Upper lobe of left lung (tissue), 6 donors: ENCODE results near the gene PKD2L1. TPM values are rescaled to one million over a fixed set of nuclear protein-coding genes. Genes with fewer than 3 reads are reported as not detected.
"Not testable (repeated sequence)": the region's sequence is repeated elsewhere in the genome, so short reads cannot be mapped to it uniquely, and the experiment has no call there.

Experiments used
- ATAC-seq, 2 donors: fragments of 200-7000 bp; cut with Tn5 transposase; one replicate each; pipeline ENCODE4 v1.9.1; 2022; ENCODE audit warnings: mild to moderate bottlenecking in 2 of 2, moderate library complexity in 2 of 2; ENCODE audit not compliant: low FRiP score in 2 of 2
- DNase-seq, 2 donors: peaks; one replicate each; pipeline ENCODE4 v3.0.0-alpha.2; 2019 to 2020
- H3K27ac ChIP-seq, 4 donors: fragments of 200-600 bp; sonication (generic); one replicate each; pipeline ENCODE4 v1.5.1; 2016 to 2019
- H3K27me3 ChIP-seq, 4 donors: fragments of 200-600 bp; sonication (generic); one replicate each; pipeline ENCODE4 v1.5.1; 2017 to 2019
- H3K36me3 ChIP-seq, 4 donors: fragments of 200-600 bp; sonication (generic); one replicate each; pipeline ENCODE4 v1.5.1; 2016 to 2019
- H3K4me1 ChIP-seq, 4 donors: fragments of 200-600 bp; sonication (generic); one replicate each; pipeline ENCODE4 v1.5.1; 2018 to 2019
- H3K4me3 ChIP-seq, 4 donors: fragments of 200-600 bp; sonication (generic); one replicate each; pipeline ENCODE4 v1.5.1; 2017 to 2019; ENCODE audit warnings: mild to moderate bottlenecking in 2 of 4, moderate library complexity in 1 of 4
- H3K9me3 ChIP-seq, 4 donors: fragments of 200-600 bp; sonication (generic); one replicate each; pipeline ENCODE4 v1.5.1; 2018 to 2019
- CTCF ChIP-seq, 6 experiments: fragments of 450-650 bp in 4 of 6; fragments of 200-600 bp in 2 of 6; sonication (generic) in 2 of 6; IDR thresholded peaks; one replicate each; pipeline ENCODE4 v1.5.1; 2016 to 2019; ENCODE audit warnings: antibody characterized with exemption in 6 of 6
- EP300 ChIP-seq, 4 donors: sonication (generic); formaldehyde crosslinking; IDR thresholded peaks; one replicate each; pipeline ENCODE4 v1.5.1; 2017; ENCODE audit warnings: antibody characterized with exemption in 4 of 4, control low read depth in 2 of 4
- POLR2A ChIP-seq, 4 donors: fragments of 450-650 bp; IDR thresholded peaks; one replicate each; pipeline ENCODE4 v1.5.1; 2016 to 2017; ENCODE audit warnings: antibody characterized with exemption in 4 of 4, mild to moderate bottlenecking in 2 of 4
- POLR2AphosphoS5 ChIP-seq, 2 donors: sonication (generic); formaldehyde crosslinking; IDR thresholded peaks; one replicate each; pipeline ENCODE4 v1.5.1; 2017; ENCODE audit warnings: antibody characterized with exemption in 2 of 2
- WGBS, 2 donors: methylation state at CpG; one replicate each; pipeline ENCODE4 v1.1.5; 2017 to 2018; 5-methylcytosine and 5-hydroxymethylcytosine counted together
- total RNA-seq, 6 donors: library from RNA; depleted of rRNA in 4 of 6; stranded (reverse); fragments of >200 nt in 4 of 6; gene quantifications; one replicate each; pipeline versions ENCODE4 v1.1.0 to v1.2.1, GENCODE V29; 2016 to 2021
- donor health status: DM: no; HTN: no; CAD: no; lungs with moderate emphysema.
- donor health status: DM: no; HTN: yes; CAD: no; lungs with severe emphysema.

PKD2L1 gene
- total RNA-seq, 6 donors from 2014 or later = 0.61 to 8.4 (median 2.0) TPM

- Histone ChIP-seq H3K27ac (no peak overlapping the region), H3K4me3 (no peak overlapping the region), H3K36me3 (no peaks in the 10 kb centered on the region), H3K9me3 (no peaks in the 10 kb centered on the region), H3K27me3 (no peaks in the 10 kb centered on the region), H3K4me1 (peaks cover 0 to 3% (median 0%) of the 10 kb centered on the region in 4 donors)
- DNase-seq (no peak), ATAC-seq (peak in 1 of 2 donors; percentile 8)
- no peak for TF ChIP-seq POLR2A (IDR thresholded peaks at IDR 0.05)
- no peak for TF ChIP-seq POLR2AphosphoS5 (IDR thresholded peaks at IDR 0.05)
- TF ChIP-seq CTCF (IDR thresholded peaks at IDR 0.05) = no peak
- TF ChIP-seq EP300 (IDR thresholded peaks at IDR 0.05) = no peak
- 65 to 74% methylated on average over 9 of the region's 9 CpGs for WGBS, 2 donors
Observed at GRCh38 chr10:100297242-100297641, 32.8 kb downstream of the PKD2L1 start.

GRCh38 chr10:100293066-100293465 lies 37.0 kb downstream of the PKD2L1 start:
- H3K9me3 ChIP-seq = no peaks in the 10 kb centered on the region
- H3K4me1 ChIP-seq = peaks cover 0 to 3% (median 0%) of the 10 kb centered on the region in 4 donors
- H3K4me3 ChIP-seq = no peak overlapping the region
- no peak for ATAC-seq
- H3K27ac ChIP-seq = no peak overlapping the region
- TF ChIP-seq POLR2A (IDR thresholded peaks at IDR 0.05) = no peak
- no peak for TF ChIP-seq CTCF (IDR thresholded peaks at IDR 0.05)
- TF ChIP-seq POLR2AphosphoS5 (IDR thresholded peaks at IDR 0.05) = no peak
- DNase-seq = no peak
- H3K27me3 ChIP-seq = no peaks in the 10 kb centered on the region
- no peaks in the 10 kb centered on the region for H3K36me3 ChIP-seq

GRCh38 chr10:100292300-100292699 lies 37.7 kb downstream of the PKD2L1 start:
- H3K27ac ChIP-seq = peak overlapping the region in 2 of 4 donors; percentile 52 to 57
- WGBS, 2 donors = 42 to 64% methylated on average over 4 of the region's 4 CpGs
- H3K4me3 ChIP-seq, H3K36me3 ChIP-seq, H3K9me3 ChIP-seq, H3K4me1 ChIP-seq, H3K27me3 ChIP-seq: not testable (repeated sequence)
- DNase-seq = peak in 1 of 2 donors; percentile 78
- ATAC-seq = peak in 1 of 2 donors; percentile 42

- TF ChIP-seq POLR2A (IDR thresholded peaks at IDR 0.05) (peak in 1 of 4 donors; percentile 22), CTCF (IDR thresholded peaks at IDR 0.05) (no peak), EP300 (IDR thresholded peaks at IDR 0.05) (no peak), POLR2AphosphoS5 (IDR thresholded peaks at IDR 0.05) (no peak)
- no peak overlapping the region for H3K4me3 ChIP-seq
- H3K9me3 ChIP-seq = no peaks in the 10 kb centered on the region
- DNase-seq = peak in 1 of 2 donors; percentile 42
- no peak for ATAC-seq
- 50 to 56% methylated on average over 3 of the region's 3 CpGs for WGBS, 2 donors
- H3K27me3 ChIP-seq = no peaks in the 10 kb centered on the region
- peaks cover 5 to 9% (median 8%) of the 10 kb centered on the region in 4 donors for H3K4me1 ChIP-seq
- no peaks in the 10 kb centered on the region for H3K36me3 ChIP-seq
- peak overlapping the region in 2 of 4 donors; percentile 52 to 65 for H3K27ac ChIP-seq
Observed at GRCh38 chr10:100291356-100291755, 38.7 kb downstream of the PKD2L1 start.

- no peaks in the 10 kb centered on the region for H3K27me3 ChIP-seq
- H3K4me1 ChIP-seq = peaks cover 14 to 23% (median 17%) of the 10 kb centered on the region in 4 donors
- 83 to 89% methylated on average over 1 to 2 of the region's 2 CpGs for WGBS, 2 donors
- H3K9me3 ChIP-seq = no peaks in the 10 kb centered on the region
- no peak overlapping the region for H3K4me3 ChIP-seq
- ATAC-seq (no peak), DNase-seq (no peak)
- H3K27ac ChIP-seq = peak overlapping the region in 1 of 4 donors; percentile 65
- TF ChIP-seq CTCF (IDR thresholded peaks at IDR 0.05) (no peak), POLR2AphosphoS5 (IDR thresholded peaks at IDR 0.05) (no peak), EP300 (IDR thresholded peaks at IDR 0.05) (no peak), POLR2A (IDR thresholded peaks at IDR 0.05) (no peak)
- H3K36me3 ChIP-seq = no peaks in the 10 kb centered on the region
Observed at GRCh38 chr10:100289641-100290040, 40.4 kb downstream of the PKD2L1 start.
